Right atrium auricular region (tissue), 2 donors: Measurements from ENCODE around the gene OLFML2B. TPM values are rescaled to one million over a fixed set of nuclear protein-coding genes. Genes with fewer than 3 reads are reported as not detected.

Source experiments
- DNase-seq: peaks from one replicate; pipeline ENCODE4 v3.0.0-alpha.2; 2019; ENCODE audit warnings: low spot score
- H3K27ac ChIP-seq, 2 donors: fragments of 200-600 bp; sonication (generic); 1 replicate in 1 of 2; 2 replicates in 1 of 2; pipeline ENCODE4 v1.5.1; 2016 to 2019
- H3K27me3 ChIP-seq, 2 donors: fragments of 200-600 bp; sonication (generic); one replicate each; pipeline versions ENCODE4 v1.5.1 to v1.6.0; 2017 to 2019
- H3K36me3 ChIP-seq: fragments of 200-600 bp; sonication (generic); one replicate; pipeline ENCODE4 v1.5.1; 2016
- H3K4me1 ChIP-seq, 2 donors: fragments of 200-600 bp; sonication (generic); one replicate each; pipeline versions ENCODE4 v1.5.1 to v1.6.0; 2017 to 2019
- H3K4me3 ChIP-seq, 2 donors: fragments of 200-600 bp; sonication (generic); 1 replicate in 1 of 2; 2 replicates in 1 of 2; pipeline ENCODE4 v1.5.1; 2017 to 2019; ENCODE audit warnings: mild to moderate bottlenecking in 1 of 2, moderate library complexity in 1 of 2
- H3K9me3 ChIP-seq, 2 donors: fragments of 200-600 bp; sonication (generic); one replicate each; pipeline ENCODE4 v1.5.1; 2019
- CTCF ChIP-seq, 2 donors: fragments of 200-600 bp; sonication (generic); IDR thresholded peaks; one replicate each; pipeline ENCODE4 v1.5.1; 2019; ENCODE audit warnings: antibody characterized with exemption in 2 of 2
- total RNA-seq, 2 donors: library from RNA; depleted of rRNA; stranded (reverse); fragments of >200 nt; gene quantifications; one replicate each; pipeline ENCODE4 v1.1.0, GENCODE V29; 2016

Gene OLFML2B
- total RNA-seq, 2 donors from 2014 or later: 4.5 to 9.2 TPM

GRCh38 chr1:162006081-162006480 is 17.6 kb downstream of the OLFML2B start:
- Histone ChIP-seq H3K27me3 (no peaks in the 10 kb centered on the region), H3K27ac (no peak overlapping the region), H3K4me1 (peaks cover 0 to 31% of the 10 kb centered on the region in 2 donors), H3K9me3 (no peaks in the 10 kb centered on the region), H3K36me3 (no peaks in the 10 kb centered on the region), H3K4me3 (no peak overlapping the region)
- no peak for DNase-seq
- TF ChIP-seq CTCF (IDR thresholded peaks at IDR 0.05): no peak

- Histone ChIP-seq H3K4me3 (no peak overlapping the region), H3K9me3 (no peaks in the 10 kb centered on the region), H3K4me1 (peaks cover 0 to 15% of the 10 kb centered on the region in 2 donors), H3K27me3 (no peaks in the 10 kb centered on the region), H3K27ac (peak overlapping the region in 1 of 2 donors; percentile 29), H3K36me3 (no peaks in the 10 kb centered on the region)
- TF ChIP-seq CTCF (IDR thresholded peaks at IDR 0.05): no peak
- no peak for DNase-seq
Observed at GRCh38 chr1:162004441-162004950, 19.2 kb downstream of the OLFML2B start.

- H3K27me3 ChIP-seq: no peaks in the 10 kb centered on the region
- no peaks in the 10 kb centered on the region for H3K36me3 ChIP-seq
- H3K4me3 ChIP-seq: no peak overlapping the region
- no peak for TF ChIP-seq CTCF (IDR thresholded peaks at IDR 0.05)
- no peaks in the 10 kb centered on the region for H3K9me3 ChIP-seq
- DNase-seq: no peak
- H3K4me1 ChIP-seq: peaks cover 0 to 12% of the 10 kb centered on the region in 2 donors
- H3K27ac ChIP-seq: peak overlapping the region; percentile 39 to 40
Observed at GRCh38 chr1:162003830-162004215, 19.8 kb downstream of the OLFML2B start.

GRCh38 chr1:162003061-162003829 is 20.4 kb downstream of the OLFML2B start:
- Histone ChIP-seq H3K36me3 (no peaks in the 10 kb centered on the region), H3K9me3 (no peaks in the 10 kb centered on the region), H3K27ac (peak overlapping the region; percentile 39 to 40), H3K4me3 (peak overlapping the region in 1 of 2 donors; percentile 6), H3K4me1 (peaks cover 0 to 12% of the 10 kb centered on the region in 2 donors), H3K27me3 (no peaks in the 10 kb centered on the region)
- no peak for DNase-seq
- no peak for TF ChIP-seq CTCF (IDR thresholded peaks at IDR 0.05)

- Histone ChIP-seq H3K4me3 (no peak overlapping the region), H3K9me3 (no peaks in the 10 kb centered on the region), H3K27ac (no peak overlapping the region), H3K27me3 (no peaks in the 10 kb centered on the region), H3K36me3 (no peaks in the 10 kb centered on the region), H3K4me1 (no peaks in the 10 kb centered on the region)
- DNase-seq: no peak
- TF ChIP-seq CTCF (IDR thresholded peaks at IDR 0.05): no peak
Observed at GRCh38 chr1:162000053-162000420, 23.6 kb downstream of the OLFML2B start.
